HG02763 (cell line): ENCODE results near the gene BCLAF1.
A peak's percentile ranks its signal among the peaks of the same experiment; 100 is the strongest.
"Not testable (repeated sequence)": the region's sequence is repeated elsewhere in the genome, so short reads cannot be mapped to it uniquely, and the experiment has no call there.

Experiments
- ATAC-seq: cut with Tn5 transposase; IDR thresholded peaks from one replicate; pipeline ENCODE4 v1.9.1; 2021; ENCODE audit warnings: mild to moderate bottlenecking, moderate library complexity; ENCODE audit not compliant: unreplicated experiment

The BCLAF1 gene

DNA sequence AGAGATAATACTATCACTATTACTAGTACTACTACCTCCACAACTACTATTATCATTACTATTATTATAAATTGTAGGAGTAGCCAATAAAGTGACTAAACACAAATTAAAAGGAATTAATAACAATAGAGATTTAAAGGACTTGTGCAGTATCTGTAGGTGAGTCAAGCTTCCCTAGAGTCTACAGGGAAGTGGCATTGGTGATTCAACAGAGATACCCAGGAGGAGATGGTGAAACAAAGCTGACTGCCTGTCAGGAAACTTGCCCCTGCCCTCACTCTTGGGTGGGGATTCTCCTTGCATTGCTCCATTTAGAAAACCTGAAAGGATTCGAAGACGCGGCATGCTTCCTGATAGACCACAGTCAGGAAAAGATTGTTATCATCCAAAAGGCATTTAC is 23.3 kb upstream of the BCLAF1 start:
- no peak for ATAC-seq

DNA sequence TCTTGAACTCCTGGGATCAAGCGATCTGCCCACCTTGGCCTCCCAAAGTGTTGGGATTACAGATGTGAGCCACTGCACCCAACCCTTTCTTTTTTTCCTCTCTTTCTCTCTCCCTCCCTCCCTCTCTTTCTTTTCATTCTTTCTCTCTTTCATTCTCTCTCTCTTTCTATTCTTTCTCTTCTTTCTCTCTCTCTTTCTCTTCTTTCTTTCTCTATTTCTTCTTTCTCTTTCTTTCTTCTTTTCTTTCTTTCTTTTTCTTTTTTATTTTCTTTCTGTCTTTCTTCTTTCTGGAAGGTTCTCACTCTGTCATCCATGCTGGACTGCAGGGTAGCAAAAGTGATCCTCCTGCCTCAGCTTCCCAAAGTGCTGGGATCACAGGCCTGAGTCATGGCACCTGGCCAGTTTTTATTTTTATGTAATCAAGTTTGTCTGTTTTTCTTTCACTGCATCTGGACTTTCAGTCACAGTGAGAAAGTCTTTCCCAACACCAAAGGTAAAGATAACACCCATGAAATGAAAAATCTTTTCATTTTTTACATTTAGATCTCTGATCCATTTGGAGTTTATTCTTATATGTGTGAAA is 20.2 kb upstream of the BCLAF1 start:
- no peak for ATAC-seq

DNA sequence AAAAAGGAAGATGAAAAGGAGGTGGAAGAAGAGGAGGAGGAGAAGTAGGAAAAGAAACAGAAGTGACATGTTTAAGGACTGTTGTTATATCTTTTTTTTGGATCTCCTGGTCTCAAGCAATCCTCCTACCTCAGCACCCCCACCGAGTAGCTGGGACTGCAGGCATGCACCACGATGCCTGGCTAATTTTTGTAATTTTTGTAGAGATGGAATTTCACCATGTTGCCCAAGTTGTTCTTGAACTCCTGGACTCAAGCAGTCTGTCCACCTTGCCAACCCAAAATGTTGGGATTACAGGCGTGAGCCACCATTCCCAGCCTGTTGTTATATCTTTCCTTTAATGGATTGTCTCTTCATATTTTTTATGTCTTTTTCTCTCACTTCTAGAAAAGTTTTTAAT is 19.5 kb upstream of the BCLAF1 start:
- no peak for ATAC-seq

DNA sequence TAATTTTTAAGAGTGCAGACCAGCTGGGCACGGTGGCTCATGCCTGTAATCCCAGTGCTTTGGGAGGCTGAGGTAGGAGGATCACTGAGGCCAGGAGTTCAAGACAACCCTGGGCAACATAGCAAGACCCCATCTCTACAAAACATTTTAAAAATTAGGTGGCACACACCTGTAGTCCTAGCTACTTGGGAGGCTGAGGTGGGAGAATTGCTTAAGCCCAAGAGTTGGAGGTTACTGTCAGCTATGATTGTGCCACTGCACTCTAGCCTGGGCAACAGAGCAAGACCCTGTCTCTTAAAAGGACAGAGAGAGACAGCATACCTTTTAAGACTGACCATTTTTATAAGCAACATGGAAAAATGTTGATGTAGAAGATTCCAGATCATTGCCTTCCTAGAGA is 18.8 kb upstream of the BCLAF1 start:
- ATAC-seq: not testable (repeated sequence)

DNA sequence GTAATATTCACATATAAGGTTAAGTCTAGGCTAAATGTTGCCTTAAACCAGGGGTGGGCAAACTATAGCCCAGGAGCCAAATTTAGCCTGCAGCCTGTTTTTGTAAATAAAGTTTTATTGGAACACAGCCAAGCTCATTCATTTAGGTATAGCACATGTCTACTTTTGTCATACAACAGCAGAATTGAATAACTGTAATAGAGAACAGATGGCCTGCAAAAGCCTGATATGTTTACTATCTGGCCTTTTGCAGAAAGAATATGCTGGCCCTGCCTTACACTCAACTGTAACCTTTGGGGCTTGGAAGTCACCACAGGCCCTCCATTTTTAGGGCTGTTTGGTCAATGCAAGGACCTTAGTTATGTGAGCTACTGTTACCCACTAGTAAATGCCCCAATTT is 17.7 kb upstream of the BCLAF1 start:
- ATAC-seq: no peak

DNA sequence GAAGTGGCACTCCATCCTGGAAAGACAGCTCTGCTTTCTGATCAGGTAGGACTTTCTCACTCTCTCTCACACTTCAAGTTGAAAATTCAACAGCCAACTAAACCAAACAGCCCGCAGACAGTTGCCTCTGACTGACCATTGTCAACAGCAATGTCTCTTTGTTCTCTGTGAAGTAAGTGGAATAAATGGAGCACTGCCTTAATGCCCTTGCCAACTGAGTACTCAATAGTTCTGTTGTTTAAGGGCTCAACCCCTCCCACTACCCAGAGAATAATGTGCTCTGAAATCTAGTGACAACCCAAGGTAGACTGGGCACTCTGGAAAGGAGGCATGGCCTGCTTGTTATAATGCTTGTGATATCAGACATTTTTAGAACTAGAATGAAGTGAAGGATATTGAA is 16.8 kb upstream of the BCLAF1 start:
- ATAC-seq: no peak

DNA sequence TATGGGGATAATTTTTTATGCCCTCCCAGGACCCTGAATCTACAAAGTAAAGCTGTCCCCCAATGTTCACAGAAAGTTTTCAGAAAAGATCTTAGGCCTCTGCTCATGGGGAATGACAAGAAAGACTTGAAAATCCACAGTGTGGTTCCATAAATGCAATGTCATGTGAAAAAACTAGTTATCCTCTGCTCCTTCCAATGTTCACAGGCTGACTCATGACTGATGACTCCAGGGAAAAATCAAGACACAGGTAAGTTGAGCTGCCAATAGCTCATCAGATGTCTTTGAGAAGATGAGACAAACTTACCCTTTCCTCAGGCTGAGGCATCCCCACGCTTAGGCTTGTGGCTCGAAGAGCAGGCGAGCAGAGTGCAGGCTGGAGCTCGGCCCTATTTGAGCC is 14.8 kb upstream of the BCLAF1 start:
- ATAC-seq: no peak

DNA sequence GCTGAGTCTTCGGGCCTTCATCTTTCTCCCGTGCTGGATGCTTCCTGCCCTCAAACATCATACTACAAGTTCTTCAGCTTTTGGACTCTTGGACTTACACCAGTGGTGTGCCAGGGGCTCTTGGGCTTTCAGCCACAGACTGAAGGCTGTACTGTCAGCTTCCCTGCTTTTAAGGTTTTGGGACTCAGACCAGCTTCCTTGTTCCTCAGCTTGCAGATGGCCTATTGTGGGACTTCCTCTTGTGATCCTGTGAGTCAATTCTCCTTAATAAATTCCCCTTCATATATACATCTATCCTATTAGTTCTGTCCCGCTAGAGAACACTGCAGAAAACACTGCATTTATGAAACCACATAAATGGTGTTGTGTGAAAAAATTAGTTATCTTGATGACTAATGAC is 13.9 kb upstream of the BCLAF1 start:
- ATAC-seq: no peak

DNA sequence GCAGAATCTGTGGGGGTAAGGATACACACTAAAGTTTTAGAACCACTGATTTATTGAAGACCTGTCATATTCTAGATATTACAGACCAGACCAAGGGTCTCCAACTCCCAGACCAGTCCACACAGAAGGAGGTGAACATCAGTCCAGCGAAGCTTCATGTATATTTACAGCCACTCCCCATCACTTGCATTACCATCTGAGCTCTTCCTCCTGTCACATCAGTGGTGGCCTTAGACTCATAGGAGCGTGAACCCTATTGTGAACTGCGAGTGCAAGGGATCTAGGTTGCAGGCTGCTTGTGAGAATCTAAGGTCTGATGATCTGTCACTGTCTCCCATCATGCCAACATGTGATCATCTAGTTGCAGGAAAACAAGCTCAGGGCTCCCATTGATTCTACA is 5.0 kb upstream of the BCLAF1 start:
- no peak for ATAC-seq

DNA sequence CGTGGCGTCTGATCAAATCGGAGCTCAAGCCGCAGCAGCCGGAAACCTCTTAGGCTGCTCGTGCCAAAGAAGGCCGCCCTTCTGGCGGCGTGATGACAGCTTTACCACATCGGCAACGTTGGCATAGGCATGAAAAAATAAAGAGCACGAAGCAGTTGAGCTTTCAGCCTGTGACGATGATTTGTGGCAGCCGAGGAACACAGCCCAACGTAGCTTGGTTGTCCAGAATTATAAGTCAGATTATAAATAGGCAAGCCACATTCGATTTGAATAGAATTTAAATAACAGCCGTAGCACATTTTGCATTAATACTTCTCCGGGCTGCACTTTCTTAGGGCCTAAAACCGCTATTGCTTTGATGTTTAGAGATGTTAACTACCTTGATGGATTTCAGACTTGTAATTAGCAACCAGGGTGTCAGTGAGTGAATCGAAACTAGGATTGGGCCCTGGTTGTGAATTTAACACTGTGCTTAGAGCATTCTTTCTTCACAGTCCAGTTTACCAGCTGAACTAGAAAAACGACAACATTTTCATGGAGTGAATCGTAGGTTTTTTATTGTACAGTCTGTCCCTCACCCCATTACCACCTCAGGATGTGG is 864 bp upstream of the BCLAF1 start:
- peak; percentile 12 for ATAC-seq

DNA sequence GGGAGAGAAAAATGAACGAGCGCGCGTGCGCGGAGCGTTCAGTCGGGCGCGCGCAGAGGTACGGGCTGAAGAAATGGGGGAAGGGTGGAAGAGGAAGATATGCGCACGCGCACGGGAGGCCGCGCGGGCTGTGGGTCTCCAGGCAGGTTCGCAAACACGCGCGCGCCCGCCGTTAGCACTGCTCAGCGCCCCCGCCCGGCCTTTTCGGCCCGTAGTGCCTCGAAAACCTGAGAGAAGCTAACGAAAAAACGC is 393 bp downstream of the BCLAF1 start:
- peak; percentile 52 for ATAC-seq

DNA sequence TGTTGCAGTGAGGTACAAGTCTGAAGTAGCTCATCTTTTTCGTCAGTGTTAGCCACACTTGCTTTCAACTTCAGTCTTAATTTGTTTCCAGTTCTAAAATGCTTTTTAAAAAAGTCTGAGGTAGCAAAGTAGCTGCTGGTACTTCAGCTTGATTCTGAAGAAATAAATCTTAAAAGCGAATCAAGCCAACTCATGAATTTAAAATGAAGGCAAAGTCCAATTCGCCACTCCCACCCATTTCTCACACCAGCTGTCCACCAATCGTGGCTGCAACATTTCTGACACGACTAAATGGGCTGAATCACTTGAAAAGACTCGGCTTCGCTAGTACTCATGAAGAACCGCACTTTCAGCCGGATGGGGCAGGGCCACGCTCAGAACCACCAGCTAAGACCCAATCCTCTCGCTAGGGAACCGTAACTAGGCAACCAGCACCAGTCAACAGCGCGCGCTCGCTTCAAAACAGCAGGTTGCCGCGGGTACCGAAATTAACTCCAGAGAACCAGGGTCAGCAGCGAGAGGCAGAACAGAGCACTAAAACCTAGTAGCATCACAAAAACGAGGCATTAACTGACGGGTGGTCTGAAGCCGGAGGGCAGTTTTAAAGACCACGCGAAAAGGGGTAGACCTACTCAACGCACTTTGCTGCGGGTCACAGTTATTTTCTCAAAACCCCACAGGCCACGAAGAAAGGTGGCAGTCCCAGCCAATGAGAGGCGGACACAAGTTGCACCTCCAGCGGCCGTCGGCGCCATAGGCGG is 900 bp downstream of the BCLAF1 start:
- ATAC-seq: peak; percentile 27

DNA sequence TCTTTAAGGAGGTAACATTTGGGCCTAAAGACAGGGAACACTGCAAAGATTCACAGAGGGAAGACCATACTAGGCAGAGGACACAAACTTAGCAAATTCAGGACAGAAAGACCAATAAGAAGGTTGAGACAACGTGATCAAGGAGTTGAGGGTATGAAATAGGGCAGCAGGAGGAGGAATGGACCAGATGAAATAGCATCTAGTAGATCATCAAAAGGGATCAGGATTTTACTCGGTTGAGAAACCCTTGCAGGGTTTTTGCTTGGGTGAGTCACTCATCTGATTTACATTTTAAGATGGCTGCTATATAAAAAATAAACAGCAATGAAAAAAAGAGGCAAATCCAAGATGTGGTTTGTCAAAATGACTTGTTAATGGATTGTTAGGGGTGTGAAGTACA is 4.7 kb downstream of the BCLAF1 start:
- ATAC-seq: no peak

DNA sequence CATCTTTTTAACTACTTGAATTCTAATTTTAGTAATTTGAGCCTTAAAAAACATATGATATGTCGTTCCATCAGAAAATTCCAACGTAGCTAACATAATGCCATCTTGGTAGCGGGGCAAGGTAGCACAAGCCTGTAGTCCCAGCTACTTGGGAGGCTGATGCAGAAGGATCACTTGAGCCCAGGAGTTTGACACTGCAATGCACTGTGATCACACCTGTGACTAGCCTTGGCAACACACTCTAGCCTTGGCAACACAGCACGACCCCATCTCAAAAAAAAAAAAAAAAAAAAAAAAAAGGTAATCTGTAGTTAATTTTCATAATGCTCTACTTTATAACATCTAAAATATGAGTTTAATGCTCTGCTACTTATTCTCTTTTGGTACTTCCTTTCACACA is 6.7 kb downstream of the BCLAF1 start:
- no peak for ATAC-seq

DNA sequence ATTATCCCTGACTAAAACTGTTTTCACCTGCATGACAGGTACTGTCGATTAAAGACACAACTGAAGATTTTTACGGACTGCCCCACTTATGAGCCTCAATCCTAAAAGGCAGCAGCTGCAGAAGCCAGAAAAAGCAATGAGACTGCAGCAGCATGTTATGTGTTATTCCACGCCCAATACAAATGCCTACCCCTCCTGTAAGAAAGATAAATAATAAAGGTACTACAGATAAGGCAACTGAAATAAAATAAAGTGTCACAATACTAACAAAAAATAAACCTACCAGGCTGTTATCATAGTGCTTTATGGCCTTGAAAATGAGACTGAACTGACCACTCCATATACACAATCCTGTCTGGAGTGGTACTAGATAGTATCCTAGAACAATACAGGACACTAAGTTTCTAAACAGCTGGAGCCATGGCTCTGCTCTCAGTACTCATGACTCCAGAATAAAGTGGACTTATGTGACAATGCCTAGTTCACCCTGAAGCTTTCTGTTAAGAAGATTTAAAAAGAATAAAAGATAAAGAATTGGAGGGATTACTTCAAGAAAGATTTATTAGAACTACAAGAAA is 9.5 kb downstream of the BCLAF1 start:
- ATAC-seq: no peak

DNA sequence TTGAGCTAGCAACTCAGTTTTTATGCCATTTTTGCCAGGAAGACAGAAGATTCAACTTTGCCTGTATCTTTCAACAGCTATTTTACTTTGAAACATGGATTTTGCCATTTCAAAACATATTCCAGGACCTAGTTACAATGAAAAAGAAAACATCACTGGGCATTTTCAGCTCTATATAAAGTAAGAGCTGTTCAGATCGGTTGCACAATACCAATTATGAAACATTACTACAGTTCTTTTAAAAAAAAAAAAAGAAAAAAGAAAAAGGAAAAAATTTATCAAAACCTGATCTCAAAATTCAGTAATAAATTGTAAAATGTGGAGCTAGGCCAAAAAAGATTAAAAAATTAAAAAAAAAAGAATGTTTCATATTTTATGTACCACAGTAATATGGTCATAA is 15.6 kb downstream of the BCLAF1 start:
- ATAC-seq: no peak

DNA sequence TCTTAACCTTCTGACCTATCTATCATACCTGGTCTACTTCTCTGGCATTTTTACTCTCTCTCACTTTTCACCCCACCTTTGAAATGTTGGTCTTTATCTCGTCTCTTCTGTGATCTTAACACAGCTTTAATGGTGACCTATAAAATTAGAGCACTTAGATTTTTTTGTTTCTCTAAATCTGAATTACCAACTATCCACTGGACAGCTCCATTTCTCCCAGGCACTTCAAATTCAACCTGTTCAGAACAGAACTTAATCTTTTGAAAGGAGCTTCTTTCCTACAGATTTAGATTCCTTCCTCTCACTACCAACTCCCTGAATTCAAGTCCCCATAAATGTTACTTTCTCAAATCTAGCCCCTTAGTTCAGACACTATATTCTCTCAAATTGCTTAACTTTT is 24.5 kb downstream of the BCLAF1 start:
- ATAC-seq: no peak

DNA sequence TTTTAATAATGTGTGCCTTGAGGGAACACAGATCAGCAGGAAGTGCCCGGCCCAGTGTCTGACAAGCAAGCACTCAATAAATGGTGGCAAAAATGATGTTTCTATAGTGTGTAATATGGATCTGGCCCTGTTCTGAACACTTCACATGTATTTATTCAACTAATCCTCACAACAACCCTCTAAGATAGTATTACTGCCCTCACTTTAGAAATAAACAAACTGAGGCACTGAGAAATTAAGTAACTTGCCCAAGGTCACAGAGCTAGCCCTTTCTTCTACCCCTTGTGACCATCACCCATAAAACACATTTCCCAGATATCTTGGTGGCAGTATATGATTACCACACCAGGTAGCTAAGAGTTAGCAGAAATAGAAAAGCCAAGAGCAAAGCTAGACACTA is 26.7 kb downstream of the BCLAF1 start:
- no peak for ATAC-seq

DNA sequence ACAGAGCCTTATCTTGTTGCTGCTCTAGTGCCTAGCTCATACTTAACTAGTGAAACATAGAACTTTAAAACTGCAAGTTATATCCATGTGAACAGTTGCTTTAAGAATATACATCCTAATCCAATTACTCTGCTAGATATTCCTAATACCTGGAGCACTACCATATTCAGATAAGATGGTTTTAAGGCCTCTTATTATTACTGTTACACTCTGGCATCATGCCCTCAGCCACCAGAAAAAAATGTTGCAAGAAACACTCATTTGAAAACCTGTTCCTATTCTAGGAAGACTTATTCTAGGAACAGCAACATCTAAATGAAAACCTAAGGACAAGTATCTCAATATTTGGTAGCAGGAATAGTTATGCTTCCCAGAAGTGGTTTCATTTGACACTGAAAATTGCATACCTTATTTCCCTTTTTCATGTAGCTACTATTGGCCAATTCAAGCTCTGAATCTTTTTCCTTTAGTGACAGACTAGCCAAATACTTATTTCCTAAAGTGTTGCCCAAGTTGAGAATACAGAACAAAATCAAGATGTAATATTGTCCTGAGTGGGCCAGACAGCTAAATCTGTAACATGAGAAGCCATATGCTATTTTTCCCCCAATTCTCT is 34.7 kb downstream of the BCLAF1 start:
- ATAC-seq: no peak

DNA sequence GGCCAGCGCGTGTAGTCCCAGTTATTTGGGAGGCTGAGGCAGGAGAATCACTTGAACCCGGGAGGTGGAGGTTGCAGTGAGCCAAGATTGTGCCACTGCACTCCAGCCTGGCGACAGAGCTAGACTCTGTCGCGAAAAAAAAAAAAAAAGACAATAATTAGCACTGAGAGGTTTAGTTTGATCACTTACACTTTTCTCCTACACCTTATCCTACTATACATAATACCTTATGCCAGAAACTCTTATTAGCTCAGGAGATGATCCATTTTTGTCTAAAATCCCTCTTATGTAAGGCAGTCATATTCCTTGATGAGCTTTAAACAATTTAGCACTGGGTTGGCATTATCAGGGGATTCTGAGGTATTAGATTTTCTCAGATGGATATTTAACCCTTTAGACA is 35.9 kb downstream of the BCLAF1 start:
- no peak for ATAC-seq

DNA sequence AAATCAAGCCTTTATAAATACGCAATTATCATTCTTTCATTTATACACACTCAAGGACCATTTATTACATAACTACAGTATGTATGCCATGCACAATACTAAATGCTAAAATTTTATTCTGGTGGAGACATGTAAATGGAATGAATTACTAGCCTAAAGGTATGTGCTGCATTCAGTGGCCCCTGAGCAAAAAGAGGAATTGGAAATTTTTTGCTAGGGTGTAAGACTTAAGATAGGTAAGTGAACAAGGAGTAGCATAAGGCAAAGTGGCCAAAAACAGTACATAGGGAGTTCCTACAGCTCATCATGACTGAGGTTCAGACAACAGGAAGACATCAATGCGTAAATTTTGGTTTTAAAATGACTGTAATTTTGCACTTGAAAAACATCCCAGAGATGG is 37.2 kb downstream of the BCLAF1 start:
- no peak for ATAC-seq

DNA sequence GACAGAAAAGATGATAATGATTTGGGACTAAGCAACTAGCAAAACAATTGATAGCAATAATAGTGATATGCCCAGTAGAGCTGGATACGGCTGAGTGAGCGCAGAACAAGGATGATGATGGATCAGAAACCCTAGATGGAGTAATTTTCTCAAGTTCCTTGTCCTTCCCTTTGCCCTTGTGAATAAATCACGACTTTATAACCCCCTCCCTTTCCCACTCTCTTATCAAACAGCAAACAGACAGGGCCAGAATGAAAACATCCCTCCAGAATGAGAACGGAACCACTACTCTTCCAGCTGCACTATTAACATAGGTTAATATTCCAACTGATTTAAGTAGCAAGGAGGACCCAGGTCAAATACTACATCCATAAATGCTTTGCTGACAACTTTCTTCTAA is 38.3 kb downstream of the BCLAF1 start:
- no peak for ATAC-seq
